Ascending aorta (tissue), 2 donors: Measurements from ENCODE around the gene PDE7B. TPM values are rescaled to one million over a fixed set of nuclear protein-coding genes. Genes with fewer than 3 reads are reported as not detected.

Experiments used
- DNase-seq, 2 donors: peaks; one replicate each; pipeline ENCODE4 v3.0.0-alpha.2; 2019; ENCODE audit warnings: low spot score in 2 of 2
- H3K27ac ChIP-seq, 2 donors: fragments of 200-600 bp; sonication (generic); one replicate each; pipeline ENCODE4 v1.5.1; 2016 to 2017; ENCODE audit warnings: mild to moderate bottlenecking in 1 of 2
- H3K27me3 ChIP-seq: fragments of 200-600 bp; sonication (generic); one replicate; pipeline ENCODE4 v1.5.1; 2017
- H3K36me3 ChIP-seq, 2 donors: fragments of 200-600 bp; sonication (generic); one replicate each; pipeline ENCODE4 v1.5.1; 2016
- H3K4me1 ChIP-seq, 2 donors: fragments of 200-600 bp; sonication (generic); one replicate each; pipeline ENCODE4 v1.5.1; 2016 to 2017; ENCODE audit warnings: mild to moderate bottlenecking in 1 of 2
- H3K4me3 ChIP-seq, 2 donors: fragments of 200-600 bp; sonication (generic); one replicate each; pipeline ENCODE4 v1.5.1; 2016 to 2017; ENCODE audit warnings: mild to moderate bottlenecking in 1 of 2
- H3K9me3 ChIP-seq, 2 donors: fragments of 200-600 bp; sonication (generic); one replicate each; pipeline ENCODE4 v1.5.1; 2016
- intact Hi-C: fragments of 100-400 bp; cut with DNase I; formaldehyde crosslinking; loops from one replicate; pipeline ENCODE4 v1.15.1; 2023
- total RNA-seq: library from RNA; depleted of rRNA; stranded (reverse); fragments of >200 nt; gene quantifications from one replicate; pipeline ENCODE4 v1.1.0, GENCODE V29; 2016
- TF ChIP-seq, protein P1 (sequence below), 3 experiments: fragments of 200-600 bp in 2 of 3; fragments of 450-650 bp in 1 of 3; sonication (generic) in 2 of 3; IDR thresholded peaks; one replicate each; pipeline ENCODE4 v1.5.1; 2016 to 2019; ENCODE audit warnings: antibody characterized with exemption in 3 of 3, mild to moderate bottlenecking in 1 of 3, moderate library complexity in 1 of 3

Gene PDE7B
- total RNA-seq, 1 donor from 2014 or later: 6.0 TPM

DNA sequence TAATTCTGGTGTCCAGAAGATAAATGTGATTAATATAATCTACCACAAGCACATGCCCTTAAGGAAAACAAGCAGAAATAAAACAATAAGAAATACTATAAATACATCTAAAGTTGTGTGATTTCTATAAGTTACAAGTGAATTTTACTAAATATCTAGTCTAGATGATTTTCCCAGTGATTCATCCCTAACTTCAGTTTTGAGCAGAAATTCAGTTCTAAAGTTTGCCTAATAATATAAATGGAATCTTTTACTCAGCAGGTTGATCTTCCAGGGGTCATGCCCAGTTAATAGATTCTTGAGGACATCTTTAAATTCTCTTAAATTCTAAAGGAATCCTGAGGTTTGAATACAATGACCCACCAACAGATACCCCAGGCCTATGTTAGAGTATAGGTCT is 37.3 kb downstream of the PDE7B start:
- Histone ChIP-seq H3K9me3 (no peaks in the 10 kb centered on the region), H3K4me3 (no peak overlapping the region), H3K27ac (no peak overlapping the region), H3K27me3 (no peaks in the 10 kb centered on the region), H3K4me1 (no peaks in the 10 kb centered on the region), H3K36me3 (no peaks in the 10 kb centered on the region)
- TF ChIP-seq, protein P1, sequence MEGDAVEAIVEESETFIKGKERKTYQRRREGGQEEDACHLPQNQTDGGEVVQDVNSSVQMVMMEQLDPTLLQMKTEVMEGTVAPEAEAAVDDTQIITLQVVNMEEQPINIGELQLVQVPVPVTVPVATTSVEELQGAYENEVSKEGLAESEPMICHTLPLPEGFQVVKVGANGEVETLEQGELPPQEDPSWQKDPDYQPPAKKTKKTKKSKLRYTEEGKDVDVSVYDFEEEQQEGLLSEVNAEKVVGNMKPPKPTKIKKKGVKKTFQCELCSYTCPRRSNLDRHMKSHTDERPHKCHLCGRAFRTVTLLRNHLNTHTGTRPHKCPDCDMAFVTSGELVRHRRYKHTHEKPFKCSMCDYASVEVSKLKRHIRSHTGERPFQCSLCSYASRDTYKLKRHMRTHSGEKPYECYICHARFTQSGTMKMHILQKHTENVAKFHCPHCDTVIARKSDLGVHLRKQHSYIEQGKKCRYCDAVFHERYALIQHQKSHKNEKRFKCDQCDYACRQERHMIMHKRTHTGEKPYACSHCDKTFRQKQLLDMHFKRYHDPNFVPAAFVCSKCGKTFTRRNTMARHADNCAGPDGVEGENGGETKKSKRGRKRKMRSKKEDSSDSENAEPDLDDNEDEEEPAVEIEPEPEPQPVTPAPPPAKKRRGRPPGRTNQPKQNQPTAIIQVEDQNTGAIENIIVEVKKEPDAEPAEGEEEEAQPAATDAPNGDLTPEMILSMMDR (IDR thresholded peaks at IDR 0.05): no peak
- no peak for DNase-seq
- intact Hi-C loops: no loop called here

DNA sequence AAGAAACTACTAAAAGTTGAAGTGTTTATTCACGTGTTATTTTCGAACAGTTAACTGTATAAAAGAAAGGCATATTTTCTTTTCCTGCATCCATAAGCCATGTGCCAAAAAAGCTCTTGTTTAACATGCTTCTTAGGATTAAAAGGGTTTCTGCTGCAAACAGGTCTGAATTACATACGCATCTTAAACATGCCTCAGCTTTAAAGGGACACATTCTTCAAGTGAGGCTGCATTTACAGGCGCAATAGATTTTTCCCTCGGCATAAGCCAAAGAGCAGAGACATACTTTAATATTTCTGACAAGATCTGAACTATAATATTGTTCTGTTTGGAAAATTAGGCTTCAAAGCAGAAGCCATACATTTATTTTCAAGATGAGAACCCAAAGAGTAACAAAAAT is 39.4 kb downstream of the PDE7B start:
- Histone ChIP-seq H3K36me3 (no peaks in the 10 kb centered on the region), H3K4me3 (no peak overlapping the region), H3K4me1 (no peaks in the 10 kb centered on the region), H3K27ac (no peak overlapping the region), H3K27me3 (no peaks in the 10 kb centered on the region), H3K9me3 (no peaks in the 10 kb centered on the region)
- intact Hi-C loops: no loop called here
- TF ChIP-seq, protein P1 (IDR thresholded peaks at IDR 0.05): no peak
- DNase-seq: no peak

DNA sequence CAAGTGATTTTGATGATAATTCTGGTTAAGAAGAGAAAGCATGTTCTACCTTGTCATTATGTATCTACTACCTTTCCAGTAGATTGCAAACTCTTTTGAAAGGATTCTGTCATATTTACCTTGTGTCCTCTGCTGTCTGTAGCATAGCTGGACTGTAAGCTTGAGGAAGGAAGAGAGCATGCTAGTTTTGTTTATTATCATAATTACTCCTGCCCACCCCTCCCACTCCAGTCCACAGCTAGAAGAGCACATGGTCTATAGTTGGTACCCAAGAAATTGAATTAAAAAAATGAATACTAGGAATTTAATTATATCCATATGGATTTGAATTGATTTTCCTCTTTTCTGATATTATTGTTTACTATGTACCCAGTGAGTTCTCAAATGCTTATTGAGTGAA is 40.2 kb downstream of the PDE7B start:
- Histone ChIP-seq H3K4me1 (no peaks in the 10 kb centered on the region), H3K27ac (no peak overlapping the region), H3K27me3 (no peaks in the 10 kb centered on the region), H3K36me3 (no peaks in the 10 kb centered on the region), H3K9me3 (no peaks in the 10 kb centered on the region), H3K4me3 (no peak overlapping the region)
- intact Hi-C loops: no loop called here
- TF ChIP-seq, protein P1 (IDR thresholded peaks at IDR 0.05): no peak
- no peak for DNase-seq

DNA sequence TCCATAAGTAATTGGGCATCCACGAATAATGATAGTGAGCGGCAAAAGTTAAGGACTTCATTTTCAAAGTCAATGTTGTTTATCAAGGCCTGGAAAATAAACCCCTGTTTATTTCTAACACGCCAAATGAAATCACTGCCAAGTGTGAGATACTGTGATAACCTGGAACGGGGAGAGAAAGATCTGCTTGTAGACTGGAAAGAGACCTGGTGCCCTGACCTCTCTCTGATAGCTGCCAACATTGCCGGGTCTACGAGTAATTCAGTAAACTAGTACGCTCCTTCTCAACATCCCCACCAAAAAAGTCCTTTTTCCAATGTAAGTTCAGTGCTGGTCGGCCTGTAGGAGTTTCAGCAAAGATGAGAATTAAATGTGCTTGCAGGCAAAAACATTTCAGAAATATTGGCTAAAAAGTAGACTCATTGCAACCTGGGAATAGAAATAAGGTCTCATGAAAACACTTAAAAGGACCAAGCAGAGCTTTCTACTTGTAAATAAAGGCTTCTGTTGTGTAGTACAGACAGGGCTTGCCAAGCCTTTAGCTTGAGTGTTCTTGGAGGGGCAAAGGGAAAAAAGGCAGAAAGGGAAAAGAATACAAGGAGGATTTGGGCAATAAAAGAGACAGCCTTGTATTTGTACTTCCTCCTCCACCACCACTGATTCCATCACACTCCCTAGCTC is 43.9 kb downstream of the PDE7B start:
- H3K27me3 ChIP-seq: no peaks in the 10 kb centered on the region
- no peaks in the 10 kb centered on the region for H3K36me3 ChIP-seq
- TF ChIP-seq, protein P1 (IDR thresholded peaks at IDR 0.05): no peak
- H3K9me3 ChIP-seq: no peaks in the 10 kb centered on the region
- H3K27ac ChIP-seq: no peak overlapping the region
- DNase-seq: no peak
- intact Hi-C loops: no loop called here
- H3K4me1 ChIP-seq: no peaks in the 10 kb centered on the region
- no peak overlapping the region for H3K4me3 ChIP-seq

DNA sequence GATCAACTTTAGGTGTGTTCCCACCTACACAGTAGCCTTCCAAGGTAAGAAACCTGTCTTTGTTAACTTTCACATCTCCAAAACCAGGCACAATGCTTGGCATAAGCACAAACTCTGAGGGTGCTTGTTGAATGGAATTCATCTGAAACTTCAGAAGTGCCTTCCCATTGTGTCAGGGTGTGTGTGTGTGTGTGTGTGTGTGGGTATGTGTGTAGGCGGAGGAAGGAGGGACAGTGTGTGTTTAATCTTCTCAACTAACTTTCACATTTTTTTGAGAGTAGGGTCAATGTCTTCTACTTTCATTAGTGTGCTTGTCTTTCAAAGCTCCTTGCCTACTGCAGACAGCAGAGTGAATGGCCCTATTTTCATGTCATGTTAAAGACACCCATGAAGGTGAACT is 45.6 kb downstream of the PDE7B start:
- Histone ChIP-seq H3K27ac (no peak overlapping the region), H3K9me3 (no peaks in the 10 kb centered on the region), H3K4me1 (no peaks in the 10 kb centered on the region), H3K27me3 (no peaks in the 10 kb centered on the region), H3K36me3 (no peaks in the 10 kb centered on the region), H3K4me3 (no peak overlapping the region)
- DNase-seq: no peak
- TF ChIP-seq, protein P1 (IDR thresholded peaks at IDR 0.05): no peak
- intact Hi-C loops: no loop called here
